Nephron (organoid): ENCODE results near the gene TMEM242.

Experiments used
- H3K27ac Mint-ChIP-seq, 3 experiments: 2 replicates each; pipeline ENCODE4 v1.8.0; 2020; ENCODE audit warnings: mixed read lengths in 3 of 3, mild to moderate bottlenecking in 2 of 3, moderate library complexity in 1 of 3
- H3K27me3 Mint-ChIP-seq: 2 replicates; pipeline ENCODE4 v1.8.0; 2021; ENCODE audit warnings: low read depth, mild to moderate bottlenecking, moderate library complexity, mixed read lengths
- H3K36me3 Mint-ChIP-seq: 2 replicates; pipeline ENCODE4 v1.8.0; 2020; ENCODE audit warnings: low read depth, mixed read lengths
- H3K4me1 Mint-ChIP-seq: 2 replicates; pipeline ENCODE4 v1.8.0; 2020; ENCODE audit warnings: mixed read lengths
- H3K4me3 Mint-ChIP-seq, 3 experiments: 2 replicates each; pipeline ENCODE4 v1.8.0; 2020; ENCODE audit warnings: mild to moderate bottlenecking in 3 of 3, mixed read lengths in 3 of 3, moderate library complexity in 2 of 3
- H3K9me3 Mint-ChIP-seq: 2 replicates; pipeline ENCODE4 v1.8.0; 2020; ENCODE audit warnings: mixed read lengths
- TF ChIP-seq, protein P1 (sequence below), 3 experiments: fragments of 200-600 bp; sonication (generic); IDR thresholded peaks; one replicate each; pipeline ENCODE4 v1.5.0; 2021; ENCODE audit warnings: antibody characterized with exemption in 3 of 3; ENCODE audit not compliant: unreplicated experiment in 3 of 3

The TMEM242 gene

DNA sequence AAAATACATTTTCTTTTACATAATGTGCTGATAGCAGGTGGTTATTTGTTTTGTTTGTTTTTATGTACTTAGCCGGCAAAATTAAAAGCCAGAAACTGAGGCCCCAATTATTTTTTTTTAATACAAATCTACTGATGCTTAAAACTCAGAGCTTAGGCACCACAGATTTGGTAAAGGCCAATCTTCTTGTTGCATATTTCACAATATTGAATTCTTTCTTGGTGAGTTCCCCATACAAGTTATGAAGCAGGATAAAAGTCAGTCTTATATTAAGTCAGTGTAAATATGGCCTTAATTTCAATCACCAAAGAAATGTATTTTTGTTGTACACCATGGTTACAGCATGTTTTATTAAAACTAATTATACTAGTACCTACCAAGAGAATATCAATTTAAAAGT lies 41.4 kb upstream of the TMEM242 start:
- no peaks in the 10 kb centered on the region for H3K9me3 Mint-ChIP-seq
- H3K27ac Mint-ChIP-seq = no peak overlapping the region
- H3K4me3 Mint-ChIP-seq = no peak overlapping the region
- H3K27me3 Mint-ChIP-seq = peaks cover 4% of the 10 kb centered on the region
- TF ChIP-seq, protein P1, sequence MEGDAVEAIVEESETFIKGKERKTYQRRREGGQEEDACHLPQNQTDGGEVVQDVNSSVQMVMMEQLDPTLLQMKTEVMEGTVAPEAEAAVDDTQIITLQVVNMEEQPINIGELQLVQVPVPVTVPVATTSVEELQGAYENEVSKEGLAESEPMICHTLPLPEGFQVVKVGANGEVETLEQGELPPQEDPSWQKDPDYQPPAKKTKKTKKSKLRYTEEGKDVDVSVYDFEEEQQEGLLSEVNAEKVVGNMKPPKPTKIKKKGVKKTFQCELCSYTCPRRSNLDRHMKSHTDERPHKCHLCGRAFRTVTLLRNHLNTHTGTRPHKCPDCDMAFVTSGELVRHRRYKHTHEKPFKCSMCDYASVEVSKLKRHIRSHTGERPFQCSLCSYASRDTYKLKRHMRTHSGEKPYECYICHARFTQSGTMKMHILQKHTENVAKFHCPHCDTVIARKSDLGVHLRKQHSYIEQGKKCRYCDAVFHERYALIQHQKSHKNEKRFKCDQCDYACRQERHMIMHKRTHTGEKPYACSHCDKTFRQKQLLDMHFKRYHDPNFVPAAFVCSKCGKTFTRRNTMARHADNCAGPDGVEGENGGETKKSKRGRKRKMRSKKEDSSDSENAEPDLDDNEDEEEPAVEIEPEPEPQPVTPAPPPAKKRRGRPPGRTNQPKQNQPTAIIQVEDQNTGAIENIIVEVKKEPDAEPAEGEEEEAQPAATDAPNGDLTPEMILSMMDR (IDR thresholded peaks at IDR 0.05; ENCODE audit: unreplicated experiment in 3 of 3) = no peak
- H3K4me1 Mint-ChIP-seq = no peaks in the 10 kb centered on the region
- no peaks in the 10 kb centered on the region for H3K36me3 Mint-ChIP-seq

- H3K9me3 Mint-ChIP-seq = no peaks in the 10 kb centered on the region
- H3K36me3 Mint-ChIP-seq = no peaks in the 10 kb centered on the region
Measured at GRCh38 chr6:157361886-157362285, 38.6 kb upstream of the TMEM242 start.

DNA sequence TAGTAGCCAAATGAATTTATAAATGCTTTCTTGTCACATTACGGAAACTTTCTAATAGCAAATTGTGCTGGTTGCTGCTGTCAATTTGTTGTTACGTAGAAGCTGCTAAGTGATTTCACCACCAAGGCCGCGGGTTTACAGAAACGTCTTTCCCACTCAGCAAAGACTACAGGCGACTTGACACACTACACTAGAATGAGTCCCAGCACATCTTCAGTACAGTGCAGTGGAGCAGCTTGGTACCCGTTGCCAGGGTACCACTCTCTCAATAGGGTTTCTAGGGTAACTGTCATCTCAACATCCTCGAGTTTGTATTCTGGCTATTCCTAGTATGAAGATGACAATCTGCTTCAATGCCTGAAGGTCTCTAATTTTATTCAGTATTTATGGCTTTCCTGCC lies 35.0 kb upstream of the TMEM242 start:
- Mint-ChIP-seq H3K27ac (no peak overlapping the region), H3K4me1 (no peaks in the 10 kb centered on the region), H3K9me3 (peaks cover 5% of the 10 kb centered on the region), H3K27me3 (peaks cover 8% of the 10 kb centered on the region), H3K4me3 (no peak overlapping the region), H3K36me3 (no peaks in the 10 kb centered on the region)
- TF ChIP-seq, protein P1 (IDR thresholded peaks at IDR 0.05; ENCODE audit: unreplicated experiment in 3 of 3) = no peak

More at GRCh38 chr6:157361886-157362285, 38.6 kb upstream of the TMEM242 start:
- peaks cover 7% of the 10 kb centered on the region for H3K27me3 Mint-ChIP-seq
- no peak overlapping the region for H3K27ac Mint-ChIP-seq
- no peak overlapping the region for H3K4me3 Mint-ChIP-seq
- no peaks in the 10 kb centered on the region for H3K4me1 Mint-ChIP-seq
- TF ChIP-seq, protein P1 (IDR thresholded peaks at IDR 0.05; ENCODE audit: unreplicated experiment in 3 of 3) = no peak

DNA sequence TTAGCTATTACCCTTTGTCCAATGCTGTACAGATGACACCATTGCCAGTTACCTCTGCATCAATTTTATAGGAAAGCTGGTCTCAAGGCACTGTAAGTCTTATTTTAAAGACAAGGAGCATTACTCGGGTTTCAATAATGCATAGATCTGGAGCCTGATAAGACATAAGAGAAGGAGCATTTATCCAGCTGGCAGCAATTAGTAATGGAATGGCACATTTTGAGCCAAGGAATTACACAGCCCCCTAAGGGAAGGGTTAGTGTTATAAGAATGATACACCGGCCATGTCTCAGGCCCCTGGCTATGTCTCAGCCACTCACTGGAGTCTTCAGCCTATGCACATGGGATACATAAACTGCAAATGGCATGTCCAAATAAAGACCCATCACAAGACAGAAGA lies 23.1 kb upstream of the TMEM242 start:
- H3K9me3 Mint-ChIP-seq = peaks cover 14% of the 10 kb centered on the region
- H3K27ac Mint-ChIP-seq = no peak overlapping the region
- peaks cover 21% of the 10 kb centered on the region for H3K27me3 Mint-ChIP-seq
- H3K4me1 Mint-ChIP-seq = no peaks in the 10 kb centered on the region
- TF ChIP-seq, protein P1 (IDR thresholded peaks at IDR 0.05; ENCODE audit: unreplicated experiment in 3 of 3) = no peak
- no peak overlapping the region for H3K4me3 Mint-ChIP-seq
- H3K36me3 Mint-ChIP-seq = no peaks in the 10 kb centered on the region

DNA sequence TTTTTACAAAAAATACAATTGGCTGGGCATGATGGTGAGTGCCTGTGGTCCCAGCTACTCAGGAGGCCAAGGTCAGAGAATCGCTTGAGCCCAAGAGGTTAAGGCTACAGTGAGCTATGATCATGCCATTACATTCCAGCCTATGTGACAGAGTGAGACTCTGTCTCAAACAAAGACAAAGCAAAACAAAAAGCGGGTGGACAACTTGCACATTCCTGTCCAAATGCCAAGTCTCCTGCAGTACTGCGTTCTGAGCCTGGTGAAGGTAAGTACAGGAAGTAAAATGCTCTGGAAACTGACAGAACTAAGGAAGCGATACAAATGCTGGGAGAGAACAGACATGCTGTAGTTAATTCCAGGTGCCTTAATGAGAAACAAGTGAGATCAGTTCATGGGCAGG lies 20.4 kb upstream of the TMEM242 start:
- TF ChIP-seq, protein P1 (IDR thresholded peaks at IDR 0.05; ENCODE audit: unreplicated experiment in 3 of 3) = no peak
- no peak overlapping the region for H3K27ac Mint-ChIP-seq
- peaks cover 7% of the 10 kb centered on the region for H3K9me3 Mint-ChIP-seq
- H3K4me3 Mint-ChIP-seq = no peak overlapping the region
- H3K36me3 Mint-ChIP-seq = no peaks in the 10 kb centered on the region
- peaks cover 23% of the 10 kb centered on the region for H3K27me3 Mint-ChIP-seq
- no peaks in the 10 kb centered on the region for H3K4me1 Mint-ChIP-seq

DNA sequence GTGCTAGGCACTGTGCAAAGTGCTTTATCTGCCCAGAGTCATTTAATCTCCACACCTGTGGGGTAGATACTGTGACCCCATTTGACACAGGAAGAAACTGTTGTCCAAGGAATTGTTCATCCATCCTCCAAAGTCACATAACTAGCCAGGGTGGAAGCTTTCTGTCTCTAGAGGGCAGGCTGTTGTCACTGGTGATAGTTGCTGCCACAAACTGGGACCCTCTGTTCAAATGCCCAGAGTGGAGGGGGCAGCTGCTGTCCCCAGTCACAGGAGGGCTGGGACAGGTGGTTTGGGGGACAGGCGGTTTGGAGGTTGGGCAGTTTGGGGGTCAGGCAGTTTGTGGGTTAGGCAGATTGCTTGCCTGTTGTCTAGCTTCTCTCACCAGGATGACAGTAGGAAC lies 16.1 kb upstream of the TMEM242 start:
- Mint-ChIP-seq H3K36me3 (no peaks in the 10 kb centered on the region), H3K27me3 (peaks cover 19% of the 10 kb centered on the region), H3K27ac (no peak overlapping the region), H3K4me3 (no peak overlapping the region), H3K9me3 (no peaks in the 10 kb centered on the region), H3K4me1 (no peaks in the 10 kb centered on the region)
- TF ChIP-seq, protein P1 (IDR thresholded peaks at IDR 0.05; ENCODE audit: unreplicated experiment in 3 of 3) = no peak
